Smooth muscle cell (in vitro differentiated cells): ENCODE measurements around the gene HOXC12. TPM values are rescaled to one million over a fixed set of nuclear protein-coding genes. Genes with fewer than 3 reads are reported as not detected.

Source experiments
- DNase-seq: peaks from one replicate; lab custom pipeline; 2025; ENCODE audit not compliant: unreplicated experiment; lab: John Stamatoyannopoulos, UW
- H2AFZ ChIP-seq: fragments of 200-600 bp; sonication (generic); 2 replicates; pipeline ENCODE4 v1.6.0; 2016; ENCODE audit warnings: antibody characterized with exemption, low read depth, mild to moderate bottlenecking
- H3F3A ChIP-seq: fragments of 200-600 bp; sonication (generic); 2 replicates; pipeline ENCODE4 v1.6.0; 2017; ENCODE audit warnings: antibody characterized with exemption, low read depth
- H3K27ac ChIP-seq: fragments of 200-600 bp; sonication (generic); 2 replicates; pipeline ENCODE4 v1.5.1; 2016; ENCODE audit warnings: low read depth, mild to moderate bottlenecking
- H3K27me3 ChIP-seq: fragments of 200-600 bp; sonication (generic); 2 replicates; pipeline ENCODE4 v1.6.1; 2016; ENCODE audit warnings: low read depth, mild to moderate bottlenecking
- H3K36me3 ChIP-seq: fragments of 200-600 bp; sonication (generic); 2 replicates; pipeline ENCODE4 v1.5.1; 2016; ENCODE audit warnings: low read depth
- H3K4me1 ChIP-seq: fragments of 200-600 bp; sonication (generic); 2 replicates; pipeline ENCODE4 v1.5.1; 2016; ENCODE audit warnings: low read depth
- H3K4me2 ChIP-seq: fragments of 200-600 bp; sonication (generic); 2 replicates; pipeline ENCODE4 v1.6.0; 2016; ENCODE audit warnings: mild to moderate bottlenecking
- H3K4me3 ChIP-seq: fragments of 200-600 bp; sonication (generic); 2 replicates; pipeline ENCODE4 v1.5.1; 2016; ENCODE audit warnings: mild to moderate bottlenecking
- H3K79me2 ChIP-seq: fragments of 200-600 bp; sonication (generic); 2 replicates; pipeline ENCODE4 v1.6.0; 2016; ENCODE audit warnings: low read depth, mild to moderate bottlenecking
- H3K9ac ChIP-seq: fragments of 200-600 bp; sonication (generic); 2 replicates; pipeline ENCODE4 v1.6.0; 2016; ENCODE audit warnings: low read depth
- H3K9me3 ChIP-seq: fragments of 200-600 bp; sonication (generic); replicated peaks from 2 replicates; pipeline ENCODE4 v1.5.1; 2016; ENCODE audit warnings: low read depth
- H4K20me1 ChIP-seq: fragments of 200-600 bp; sonication (generic); 2 replicates; pipeline ENCODE4 v1.6.0; 2016; ENCODE audit warnings: low read depth
- WGBS: methylation state at CpG from one replicate; pipeline ENCODE4 v1.1.7; 2016; ENCODE audit warnings: low lambda C conversion rate; 5-methylcytosine and 5-hydroxymethylcytosine counted together
- microRNA counts: library from miRNA; unstranded; fragments of <30 nt; microRNA quantifications from one replicate; lab custom pipeline; 2016
- microRNA-seq: library from miRNA; unstranded; fragments of <30 nt; microRNA quantifications from one replicate; pipeline ENCODE4, GENCODE V29; 2016; ENCODE audit warnings: borderline number of aligned reads
- polyA plus RNA-seq: library from polyadenylated mRNA; unstranded; fragments of >200 nt; fragmentation: Nextera tagmentation; extraction: Ambion mirVana; gene quantifications from 2 replicates; pipeline ENCODE4 v1.2.1, GENCODE V29; 2016
- small RNA-seq: library from RNA; depleted of rRNA; stranded (forward); fragments of <200 nt; gene quantifications from one replicate; pipeline ENCODE3, GENCODE V24; 2014
- total RNA-seq: library from RNA; depleted of rRNA; stranded (reverse); fragments of >200 nt; gene quantifications from 2 replicates; pipeline ENCODE4 v1.2.3, GENCODE V29; 2014
- TF ChIP-seq, protein P1 (sequence below): fragments of 200-600 bp; sonication (generic); IDR thresholded peaks from 2 replicates; pipeline ENCODE4 v1.5.1; 2017; ENCODE audit warnings: borderline replicate concordance, mild to moderate bottlenecking, antibody characterized with exemption; ENCODE audit not compliant: insufficient read depth, poor library complexity, severe bottlenecking

Gene HOXC12
- total and polyA plus RNA-seq, 2 experiments from 2014 or later, result 0.32 TPM; not detected in 1

DNA sequence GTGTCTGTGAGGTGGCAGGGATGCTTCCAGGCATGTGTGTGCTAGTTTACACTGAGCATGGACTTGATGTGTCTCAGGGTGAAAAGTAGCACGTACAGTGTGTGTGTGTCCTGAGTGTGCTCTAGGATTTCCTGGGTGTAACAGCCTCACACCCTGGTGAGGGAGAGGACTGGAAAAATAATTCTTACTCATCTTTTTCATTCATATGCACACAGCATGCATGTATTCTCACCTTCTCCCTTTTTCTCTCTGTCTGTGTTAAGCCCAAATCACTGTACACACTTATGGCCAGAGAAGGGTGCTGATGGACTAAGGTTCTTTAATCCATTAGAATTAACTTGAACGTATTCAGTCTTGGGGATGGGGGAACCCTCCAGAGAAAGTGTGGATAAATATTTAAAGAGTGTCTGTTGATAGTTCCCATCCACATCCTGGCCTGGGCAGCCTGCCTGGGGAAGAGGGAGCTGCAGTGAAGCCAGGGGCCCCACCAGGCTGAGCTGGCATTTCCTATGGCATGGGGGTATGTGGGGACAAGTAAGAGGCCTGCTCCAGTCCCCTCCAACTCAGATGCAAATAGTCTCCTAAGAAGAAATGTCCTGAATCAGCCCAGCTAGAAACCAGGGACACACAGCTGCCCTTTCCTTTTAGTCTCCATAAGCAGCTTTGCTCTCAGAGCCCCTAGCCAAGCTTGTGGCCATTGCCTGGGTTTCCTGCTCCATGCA is 53.0 kb downstream of the HOXC12 start:
- H3K9me3 ChIP-seq, result no peaks in the 10 kb centered on the region
- 42% methylated on average over 2 of the region's 2 CpGs for WGBS
- peaks cover 98% of the 10 kb centered on the region for H3K27me3 ChIP-seq
- no peak for DNase-seq
- H3F3A ChIP-seq, result no peaks in the 10 kb centered on the region
- H3K27ac ChIP-seq, result no peak overlapping the region
- H3K36me3 ChIP-seq, result no peaks in the 10 kb centered on the region
- H3K4me3 ChIP-seq, result no peak overlapping the region
- H4K20me1 ChIP-seq, result no peaks in the 10 kb centered on the region
- H3K79me2 ChIP-seq, result no peaks in the 10 kb centered on the region
- no peak overlapping the region for H3K4me2 ChIP-seq
- H3K9ac ChIP-seq, result no peak overlapping the region
- TF ChIP-seq, protein P1, sequence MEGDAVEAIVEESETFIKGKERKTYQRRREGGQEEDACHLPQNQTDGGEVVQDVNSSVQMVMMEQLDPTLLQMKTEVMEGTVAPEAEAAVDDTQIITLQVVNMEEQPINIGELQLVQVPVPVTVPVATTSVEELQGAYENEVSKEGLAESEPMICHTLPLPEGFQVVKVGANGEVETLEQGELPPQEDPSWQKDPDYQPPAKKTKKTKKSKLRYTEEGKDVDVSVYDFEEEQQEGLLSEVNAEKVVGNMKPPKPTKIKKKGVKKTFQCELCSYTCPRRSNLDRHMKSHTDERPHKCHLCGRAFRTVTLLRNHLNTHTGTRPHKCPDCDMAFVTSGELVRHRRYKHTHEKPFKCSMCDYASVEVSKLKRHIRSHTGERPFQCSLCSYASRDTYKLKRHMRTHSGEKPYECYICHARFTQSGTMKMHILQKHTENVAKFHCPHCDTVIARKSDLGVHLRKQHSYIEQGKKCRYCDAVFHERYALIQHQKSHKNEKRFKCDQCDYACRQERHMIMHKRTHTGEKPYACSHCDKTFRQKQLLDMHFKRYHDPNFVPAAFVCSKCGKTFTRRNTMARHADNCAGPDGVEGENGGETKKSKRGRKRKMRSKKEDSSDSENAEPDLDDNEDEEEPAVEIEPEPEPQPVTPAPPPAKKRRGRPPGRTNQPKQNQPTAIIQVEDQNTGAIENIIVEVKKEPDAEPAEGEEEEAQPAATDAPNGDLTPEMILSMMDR, result no peak
- no peaks in the 10 kb centered on the region for H3K4me1 ChIP-seq
- no peak overlapping the region for H2AFZ ChIP-seq

- no peaks in the 10 kb centered on the region for H3K9me3 ChIP-seq
- no peaks in the 10 kb centered on the region for H4K20me1 ChIP-seq
- H3F3A ChIP-seq, result no peaks in the 10 kb centered on the region
- H3K4me1 ChIP-seq, result no peaks in the 10 kb centered on the region
- TF ChIP-seq, protein P1, result no peak
- DNase-seq, result no peak
- H3K79me2 ChIP-seq, result no peaks in the 10 kb centered on the region
- no peak overlapping the region for H3K9ac ChIP-seq
- no peak overlapping the region for H3K4me3 ChIP-seq
- H3K27ac ChIP-seq, result no peak overlapping the region
- H3K27me3 ChIP-seq, result peaks cover 98% of the 10 kb centered on the region
- no peaks in the 10 kb centered on the region for H3K36me3 ChIP-seq
- 51% methylated on average over 2 of the region's 2 CpGs for WGBS
- H2AFZ ChIP-seq, result no peak overlapping the region
- H3K4me2 ChIP-seq, result peak overlapping the region; percentile 22
These were observed 53.5 kb downstream of the HOXC12 start for GRCh38 chr12:54008260-54008552.

MicroRNA genes within 50 kb of the gene (microRNA counts, 767-probe panel; counts per million panel counts)
- microRNA hsa-miR-196a-5p (lab: Ali Mortazavi, UCI), result 4,586 counts per million, percentile 19 among the panel's probes with 10 or more counts

Small RNAs within 50 kb of the gene (microRNA-seq; reads per million reads assigned to microRNA genes)
- 355 reads per million, percentile 71 among the genes with 10 or more reads in this experiment for gene MIR196A2

Small RNAs within 50 kb of the gene (small RNA-seq; reads per million reads assigned to genes)
- not detected for gene AC012531.3
- gene AC012531.4, result not detected
- gene MIR196A2, result 8.5 reads per million, percentile 75 among the genes with 10 or more reads in this experiment
- not detected for gene RF01905
- not detected for gene RF01906

Other genes starting within 250 kb of the HOXC12 start
- gene CALCOCO1, start 227.5 kb upstream of the HOXC12 start, total RNA-seq, result 52.0 and 56.6 TPM in 2 replicates
- 46.5 and 59.5 TPM in 2 replicates for gene CALCOCO1, start 227.5 kb upstream of the HOXC12 start, polyA plus RNA-seq
- gene CISTR, start 202.9 kb upstream of the HOXC12 start, total RNA-seq, result not detected in 2 replicates
- gene CISTR, start 202.9 kb upstream of the HOXC12 start, polyA plus RNA-seq, result not detected in 2 replicates
- 2.4 and 3.6 TPM in 2 replicates for gene HOXC13, start 16.1 kb upstream of the HOXC12 start, total RNA-seq
- gene HOXC13, start 16.1 kb upstream of the HOXC12 start, polyA plus RNA-seq, result 2.2 and 5.0 TPM in 2 replicates
- gene HOXC11, start 18.2 kb downstream of the HOXC12 start, total RNA-seq, result 0.27 and 0.72 TPM in 2 replicates
- 0.23 and 0.25 TPM in 2 replicates for gene HOXC11, start 18.2 kb downstream of the HOXC12 start, polyA plus RNA-seq
- not detected in 2 replicates for gene HOTAIR, start 20.1 kb downstream of the HOXC12 start, total RNA-seq
- 0.43 and 0.51 TPM in 2 replicates for gene HOTAIR, start 20.1 kb downstream of the HOXC12 start, polyA plus RNA-seq
- gene HOXC10, start 30.2 kb downstream of the HOXC12 start, total RNA-seq, result not detected in 2 replicates
- gene HOXC10, start 30.2 kb downstream of the HOXC12 start, polyA plus RNA-seq, result 0.66 and 0.67 TPM in 2 replicates
- gene HOXC9, start 45.3 kb downstream of the HOXC12 start, total RNA-seq, result 0.54 and 1.2 TPM in 2 replicates
- 2.5 and 2.7 TPM in 2 replicates for gene HOXC9, start 45.3 kb downstream of the HOXC12 start, polyA plus RNA-seq
- gene HOXC8, start 54.1 kb downstream of the HOXC12 start, total RNA-seq, result 1.4 and 1.6 TPM in 2 replicates
- gene HOXC8, start 54.1 kb downstream of the HOXC12 start, polyA plus RNA-seq, result 3.8 and 4.4 TPM in 2 replicates
- gene HOXC6, start 73.5 kb downstream of the HOXC12 start, total RNA-seq, result 3.0 and 3.1 TPM in 2 replicates
- gene HOXC6, start 73.5 kb downstream of the HOXC12 start, polyA plus RNA-seq, result 8.3 and 12.3 TPM in 2 replicates
- gene HOXC5, start 78.1 kb downstream of the HOXC12 start, total RNA-seq, result 1.3 TPM in 1 of 2 replicates, not detected in the other
- 0.54 TPM in 1 of 2 replicates, not detected in the other for gene HOXC5, start 78.1 kb downstream of the HOXC12 start, polyA plus RNA-seq
- 0.49 TPM in 2 replicates for gene HOXC4, start 98.9 kb downstream of the HOXC12 start, total RNA-seq
- 1.2 and 1.9 TPM in 2 replicates for gene HOXC4, start 98.9 kb downstream of the HOXC12 start, polyA plus RNA-seq
- 36.7 and 39.4 TPM in 2 replicates for gene SMUG1, start 234.1 kb downstream of the HOXC12 start, total RNA-seq
- 40.5 and 49.2 TPM in 2 replicates for gene SMUG1, start 234.1 kb downstream of the HOXC12 start, polyA plus RNA-seq